ENCODE data around the gene STUM.
A peak's percentile ranks its signal among the peaks of the same experiment; 100 is the strongest.
"Not testable (repeated sequence)": the region's sequence is repeated elsewhere in the genome, so short reads cannot be mapped to it uniquely, and the experiment has no call there.

STUM gene, protein sequence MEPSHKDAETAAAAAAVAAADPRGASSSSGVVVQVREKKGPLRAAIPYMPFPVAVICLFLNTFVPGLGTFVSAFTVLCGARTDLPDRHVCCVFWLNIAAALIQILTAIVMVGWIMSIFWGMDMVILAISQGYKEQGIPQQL

DNA sequence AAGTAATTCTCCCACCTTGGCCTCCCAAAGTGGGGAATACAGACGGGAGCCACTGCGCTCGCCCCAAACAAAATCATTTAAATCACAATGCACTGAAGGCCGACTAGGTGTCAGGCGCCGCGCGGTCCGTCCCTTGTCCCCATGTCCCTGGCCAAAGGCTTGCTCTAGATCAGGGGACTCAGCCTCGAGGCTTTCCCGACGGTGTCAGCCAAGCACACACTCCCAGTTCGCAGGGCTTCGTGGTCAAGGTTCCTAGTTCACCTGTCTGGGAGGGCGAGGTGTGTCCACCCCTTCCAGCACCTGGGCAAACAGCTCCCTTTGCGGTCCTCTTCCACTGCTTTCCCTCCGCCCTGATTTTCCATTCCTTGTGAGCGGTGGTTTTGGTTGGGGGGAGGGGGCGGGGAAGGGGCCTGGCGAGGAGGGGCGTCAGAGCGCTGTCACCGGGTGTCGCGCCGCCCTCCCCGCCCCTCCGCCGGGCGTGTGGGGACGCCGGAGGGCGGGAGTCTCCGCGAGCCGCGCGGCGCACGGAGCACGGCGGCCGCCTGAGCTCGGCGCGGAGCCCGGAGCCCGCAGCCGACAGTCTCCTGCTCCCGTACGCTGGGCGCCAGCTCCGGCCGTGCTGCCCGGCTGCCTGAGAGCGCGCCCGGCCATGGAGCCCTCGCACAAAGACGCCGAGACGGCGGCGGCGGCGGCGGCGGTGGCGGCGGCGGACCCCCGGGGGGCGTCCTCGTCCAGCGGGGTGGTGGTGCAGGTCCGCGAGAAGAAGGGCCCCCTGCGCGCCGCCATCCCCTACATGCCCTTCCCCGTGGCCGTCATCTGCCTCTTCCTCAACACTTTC is at the start of gene STUM:
Gene STUM (plus strand): TSS at position 509 of the 838 bp plus-strand sequence. CDS start 141 bp downstream, at position 650.
- peaks cover 47% of the 10 kb centered on the region for H3K27me3 Mint-ChIP-seq
- no peaks in the 10 kb centered on the region for H3K36me3 Mint-ChIP-seq (ENCODE audit: low read depth)
- no peaks in the 10 kb centered on the region for H3K9me3 Mint-ChIP-seq
- ATAC-seq (no peak), DNase-seq (peak; percentile 17)
- H3K27ac Mint-ChIP-seq: no peak within 1 kb of the TSS
- H3K4me1 Mint-ChIP-seq: peaks cover 14% of the 10 kb centered on the region
- H3K4me3 Mint-ChIP-seq: peak within 1 kb of the TSS; percentile 59

DNA sequence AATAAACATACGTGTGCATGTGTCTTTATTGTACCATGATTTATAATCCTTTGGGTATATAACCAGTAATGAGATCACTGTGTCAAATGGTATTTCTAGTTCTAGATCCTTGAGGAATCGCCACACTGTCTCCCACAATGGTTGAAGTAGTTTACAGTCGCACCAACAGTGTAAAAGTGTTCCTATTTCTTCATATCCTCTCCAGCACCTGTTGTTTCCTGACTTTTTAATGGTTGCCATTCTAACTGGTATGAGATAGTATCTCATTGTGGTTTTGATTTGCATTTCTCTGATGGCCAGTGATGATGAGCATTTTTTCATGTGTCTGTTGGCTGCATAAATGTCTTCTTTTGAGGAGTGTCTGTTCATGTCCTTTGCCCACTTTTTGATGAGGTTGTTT is 48.9 kb upstream of the STUM start:
- not testable (repeated sequence) for DNase-seq; H3K4me3 Mint-ChIP-seq; H3K27me3 Mint-ChIP-seq; H3K9me3 Mint-ChIP-seq; H3K27ac Mint-ChIP-seq; H3K4me1 Mint-ChIP-seq; H3K36me3 Mint-ChIP-seq (ENCODE audit: low read depth); ATAC-seq

- DNase-seq (no peak), ATAC-seq (no peak)
- Mint-ChIP-seq H3K4me1 (no peaks in the 10 kb centered on the region), H3K27ac (no peak overlapping the region), H3K27me3 (peaks cover 21% of the 10 kb centered on the region), H3K36me3 (ENCODE audit: low read depth) (no peaks in the 10 kb centered on the region), H3K9me3 (no peaks in the 10 kb centered on the region), H3K4me3 (no peak overlapping the region)
Observed at GRCh38 chr1:226506021-226506420, 42.5 kb upstream of the STUM start.

DNA sequence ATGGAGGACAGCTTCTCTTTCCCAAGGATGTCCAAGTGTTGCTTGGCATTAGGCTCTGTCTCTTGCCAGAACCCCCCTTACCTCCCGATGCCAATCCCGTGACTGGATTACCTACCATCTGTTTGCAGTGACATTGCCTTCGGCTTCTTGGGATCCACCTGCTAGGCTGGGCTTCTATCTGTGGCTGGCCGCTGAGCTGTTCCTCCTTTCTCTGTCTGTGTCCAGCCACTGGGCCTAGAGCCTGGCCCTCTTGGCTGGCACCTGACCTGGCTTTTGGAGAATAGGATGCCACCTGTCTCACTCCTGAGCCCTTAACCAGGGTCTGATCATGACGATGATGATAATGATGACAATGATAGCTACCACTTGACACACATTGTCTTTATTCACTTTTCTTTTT is 41.6 kb upstream of the STUM start:
- Mint-ChIP-seq H3K27me3 (peaks cover 21% of the 10 kb centered on the region), H3K36me3 (ENCODE audit: low read depth) (no peaks in the 10 kb centered on the region), H3K9me3 (no peaks in the 10 kb centered on the region), H3K27ac (no peak overlapping the region), H3K4me1 (no peaks in the 10 kb centered on the region), H3K4me3 (no peak overlapping the region)
- no peak for DNase-seq
- no peak for ATAC-seq

DNA sequence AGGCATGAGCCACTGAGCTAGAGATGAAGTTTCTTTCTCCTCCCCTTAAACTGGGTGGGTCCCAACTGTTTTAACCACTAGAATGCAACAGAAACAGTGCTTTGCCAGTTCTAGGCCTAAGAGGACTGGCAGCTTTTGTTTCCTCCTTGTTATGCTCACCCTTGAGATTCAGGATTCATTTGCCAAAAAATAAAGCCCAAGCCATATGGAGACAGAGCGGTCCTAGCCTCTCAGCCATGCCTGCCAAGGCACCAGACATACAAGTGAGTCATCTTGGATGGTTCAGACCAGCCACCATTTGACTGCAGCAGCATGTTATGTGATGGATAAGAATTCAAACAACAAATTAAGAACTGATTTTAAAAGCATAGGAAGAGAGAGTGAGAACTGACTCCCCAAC is 38.1 kb upstream of the STUM start:
- no peak for DNase-seq

GRCh38 chr1:226511296-226511695 is 37.3 kb upstream of the STUM start:
- ATAC-seq: no peak
- no peak for DNase-seq
- no peaks in the 10 kb centered on the region for H3K4me1 Mint-ChIP-seq
- H3K9me3 Mint-ChIP-seq: no peaks in the 10 kb centered on the region
- H3K27ac Mint-ChIP-seq: no peak overlapping the region
- H3K27me3 Mint-ChIP-seq: peaks cover 14% of the 10 kb centered on the region
- no peak overlapping the region for H3K4me3 Mint-ChIP-seq
- no peaks in the 10 kb centered on the region for H3K36me3 Mint-ChIP-seq (ENCODE audit: low read depth)

More for the DNA sequence above, 38.1 kb upstream of the STUM start:
- Mint-ChIP-seq H3K27me3 (peaks cover 17% of the 10 kb centered on the region), H3K4me3 (no peak overlapping the region), H3K27ac (no peak overlapping the region), H3K9me3 (no peaks in the 10 kb centered on the region), H3K4me1 (no peaks in the 10 kb centered on the region), H3K36me3 (ENCODE audit: low read depth) (no peaks in the 10 kb centered on the region)
- no peak for ATAC-seq

DNA sequence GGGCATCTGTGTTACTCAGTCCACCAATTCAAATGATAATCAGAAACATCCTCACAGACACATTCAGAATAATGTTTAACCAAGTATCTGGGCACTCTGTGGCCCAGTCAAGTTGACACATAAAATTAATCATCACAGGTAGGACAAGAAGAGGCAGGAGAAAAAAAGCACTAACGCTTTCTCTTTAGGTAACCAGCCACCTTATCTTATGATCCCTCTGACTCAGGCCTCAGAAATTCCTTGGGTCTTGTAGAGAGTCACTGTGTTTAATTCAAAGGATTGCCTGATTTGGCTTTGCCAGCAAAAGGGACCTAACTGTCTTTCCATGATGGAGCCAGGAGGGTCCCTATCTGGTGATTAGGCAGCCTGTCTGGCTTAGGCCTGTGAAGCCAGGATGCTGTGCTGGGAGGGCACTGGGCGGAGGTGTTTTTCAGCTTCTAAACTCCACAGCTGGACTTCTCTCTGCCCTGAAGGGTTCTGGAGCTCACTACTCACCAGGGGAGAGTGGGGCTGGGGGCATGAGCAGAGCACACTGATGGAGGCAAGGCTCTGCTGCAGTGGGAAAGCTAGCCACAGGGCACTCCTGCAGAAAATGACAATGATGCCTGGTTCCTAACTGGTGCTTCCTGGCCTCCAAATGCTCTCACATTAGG is 36.4 kb upstream of the STUM start:
- Mint-ChIP-seq H3K27me3 (peaks cover 12% of the 10 kb centered on the region), H3K27ac (no peak overlapping the region), H3K4me1 (no peaks in the 10 kb centered on the region), H3K36me3 (ENCODE audit: low read depth) (no peaks in the 10 kb centered on the region), H3K4me3 (no peak overlapping the region), H3K9me3 (no peaks in the 10 kb centered on the region)
- no peak for DNase-seq
- ATAC-seq: no peak

DNA sequence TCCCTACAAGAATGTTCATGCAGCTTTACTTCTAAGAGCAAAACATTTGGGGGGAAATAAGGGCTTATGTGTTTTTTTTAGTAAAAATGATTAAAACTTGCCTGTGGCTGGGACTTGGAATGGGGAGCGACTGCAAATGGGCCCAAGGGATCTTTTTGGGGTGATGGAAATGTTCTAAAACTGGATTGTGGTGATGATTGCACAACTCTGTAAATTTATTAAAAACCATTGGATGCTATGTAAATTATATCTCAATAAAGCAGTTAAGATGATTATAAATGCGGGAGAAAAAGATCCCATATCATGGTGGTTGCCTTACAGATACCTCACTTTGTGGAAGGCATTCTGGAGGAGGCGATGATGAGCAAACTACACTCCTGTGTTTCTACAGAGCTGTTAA is 30.2 kb upstream of the STUM start:
- peaks cover under 1% of the 10 kb centered on the region for H3K27me3 Mint-ChIP-seq
- no peak overlapping the region for H3K4me3 Mint-ChIP-seq
- ATAC-seq (no peak), DNase-seq (no peak)
- no peaks in the 10 kb centered on the region for H3K9me3 Mint-ChIP-seq
- H3K4me1 Mint-ChIP-seq: no peaks in the 10 kb centered on the region
- no peaks in the 10 kb centered on the region for H3K36me3 Mint-ChIP-seq (ENCODE audit: low read depth)
- H3K27ac Mint-ChIP-seq: no peak overlapping the region

GRCh38 chr1:226519135-226519534 is 29.4 kb upstream of the STUM start:
- no peaks in the 10 kb centered on the region for H3K9me3 Mint-ChIP-seq
- no peak overlapping the region for H3K27ac Mint-ChIP-seq
- DNase-seq: no peak
- H3K4me3 Mint-ChIP-seq: no peak overlapping the region
- no peak for ATAC-seq
- no peaks in the 10 kb centered on the region for H3K4me1 Mint-ChIP-seq
- no peaks in the 10 kb centered on the region for H3K36me3 Mint-ChIP-seq (ENCODE audit: low read depth)
- peaks cover 1% of the 10 kb centered on the region for H3K27me3 Mint-ChIP-seq

GRCh38 chr1:226519716-226520598 is 28.6 kb upstream of the STUM start:
- Mint-ChIP-seq H3K4me3 (no peak overlapping the region), H3K27ac (no peak overlapping the region), H3K36me3 (ENCODE audit: low read depth) (no peaks in the 10 kb centered on the region), H3K4me1 (no peaks in the 10 kb centered on the region), H3K27me3 (peaks cover 1% of the 10 kb centered on the region), H3K9me3 (no peaks in the 10 kb centered on the region)
- no peak for DNase-seq
- no peak for ATAC-seq

DNA sequence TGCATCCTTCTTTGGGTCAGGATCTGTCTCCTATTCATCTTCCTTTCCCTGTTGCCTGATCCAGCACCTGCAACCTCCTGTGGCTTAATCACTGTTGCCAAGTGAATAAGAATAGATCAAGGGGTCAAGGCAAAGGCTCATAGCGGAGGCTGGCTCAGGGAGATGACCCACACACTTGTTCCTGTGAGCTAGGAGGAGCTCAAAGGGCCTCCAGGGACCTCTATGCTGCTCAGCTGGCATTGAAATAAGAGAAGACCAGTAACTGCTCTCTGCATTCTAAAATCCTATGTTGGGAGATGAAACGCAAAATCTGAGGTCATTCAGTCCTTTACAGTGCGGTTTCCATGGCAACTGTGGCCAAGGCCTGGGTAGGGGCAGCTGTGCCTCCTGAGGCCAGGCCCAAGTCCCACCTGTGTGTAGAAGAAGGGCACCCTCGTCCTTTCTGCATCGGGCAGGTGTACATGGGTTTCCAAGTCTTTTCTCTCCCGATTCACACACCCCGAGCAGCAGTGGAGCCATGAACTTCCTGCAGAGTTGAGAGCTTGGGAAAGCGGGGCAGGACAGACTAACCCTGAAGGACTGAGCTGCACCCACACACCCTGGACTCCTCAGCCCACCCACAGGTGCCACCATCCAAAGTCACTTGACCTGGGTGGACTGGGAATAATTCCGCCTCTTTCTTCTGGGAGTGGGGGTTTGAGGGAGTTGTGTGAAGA is 27.8 kb upstream of the STUM start:
- DNase-seq (no peak), ATAC-seq (no peak)
- H3K36me3 Mint-ChIP-seq (ENCODE audit: low read depth): no peaks in the 10 kb centered on the region
- H3K27ac Mint-ChIP-seq: no peak overlapping the region
- peaks cover 1% of the 10 kb centered on the region for H3K27me3 Mint-ChIP-seq
- H3K4me1 Mint-ChIP-seq: no peaks in the 10 kb centered on the region
- H3K9me3 Mint-ChIP-seq: no peaks in the 10 kb centered on the region
- H3K4me3 Mint-ChIP-seq: no peak overlapping the region

- no peak for DNase-seq
- H3K36me3 Mint-ChIP-seq (ENCODE audit: low read depth): no peaks in the 10 kb centered on the region
- peaks cover 1% of the 10 kb centered on the region for H3K27me3 Mint-ChIP-seq
- no peak overlapping the region for H3K4me3 Mint-ChIP-seq
- H3K4me1 Mint-ChIP-seq: no peaks in the 10 kb centered on the region
- ATAC-seq: no peak
- no peaks in the 10 kb centered on the region for H3K9me3 Mint-ChIP-seq
- H3K27ac Mint-ChIP-seq: no peak overlapping the region
Observed at GRCh38 chr1:226523646-226524406, 24.7 kb upstream of the STUM start.

- no peak overlapping the region for H3K4me3 Mint-ChIP-seq
- peaks cover 1% of the 10 kb centered on the region for H3K27me3 Mint-ChIP-seq
- H3K9me3 Mint-ChIP-seq: no peaks in the 10 kb centered on the region
- ATAC-seq: no peak
- no peaks in the 10 kb centered on the region for H3K4me1 Mint-ChIP-seq
- no peaks in the 10 kb centered on the region for H3K36me3 Mint-ChIP-seq (ENCODE audit: low read depth)
- H3K27ac Mint-ChIP-seq: no peak overlapping the region
- no peak for DNase-seq
Observed at GRCh38 chr1:226524547-226524946, 24.0 kb upstream of the STUM start.

All from activated naive CD8-positive, alpha-beta T cell treated with anti-CD3 and anti-CD28 coated beads, Interleukin-2, amount 50 U/mL, for 24 hours (primary cell).